D721Med (cell line): Measurements from ENCODE around the gene TYK2.

Experiments
- DNase-seq: peaks from one replicate; pipeline ENCODE4 v3.0.0; 2011; ENCODE audit warnings: low spot score; ENCODE audit not compliant: insufficient read length
- FAIRE-seq: peaks from 2 replicates; lab custom pipeline; 2011; peaks lifted over from hg19 to GRCh38; lab: Jason Lieb, UNC
- TF ChIP-seq, protein P1 (sequence below): IDR thresholded peaks from 2 replicates; pipeline ENCODE4 v1.5.1; 2012; ENCODE audit warnings: mild to moderate bottlenecking, control low read depth; ENCODE audit not compliant: insufficient read depth; ENCODE audit errors: missing control alignments

The TYK2 gene

DNA sequence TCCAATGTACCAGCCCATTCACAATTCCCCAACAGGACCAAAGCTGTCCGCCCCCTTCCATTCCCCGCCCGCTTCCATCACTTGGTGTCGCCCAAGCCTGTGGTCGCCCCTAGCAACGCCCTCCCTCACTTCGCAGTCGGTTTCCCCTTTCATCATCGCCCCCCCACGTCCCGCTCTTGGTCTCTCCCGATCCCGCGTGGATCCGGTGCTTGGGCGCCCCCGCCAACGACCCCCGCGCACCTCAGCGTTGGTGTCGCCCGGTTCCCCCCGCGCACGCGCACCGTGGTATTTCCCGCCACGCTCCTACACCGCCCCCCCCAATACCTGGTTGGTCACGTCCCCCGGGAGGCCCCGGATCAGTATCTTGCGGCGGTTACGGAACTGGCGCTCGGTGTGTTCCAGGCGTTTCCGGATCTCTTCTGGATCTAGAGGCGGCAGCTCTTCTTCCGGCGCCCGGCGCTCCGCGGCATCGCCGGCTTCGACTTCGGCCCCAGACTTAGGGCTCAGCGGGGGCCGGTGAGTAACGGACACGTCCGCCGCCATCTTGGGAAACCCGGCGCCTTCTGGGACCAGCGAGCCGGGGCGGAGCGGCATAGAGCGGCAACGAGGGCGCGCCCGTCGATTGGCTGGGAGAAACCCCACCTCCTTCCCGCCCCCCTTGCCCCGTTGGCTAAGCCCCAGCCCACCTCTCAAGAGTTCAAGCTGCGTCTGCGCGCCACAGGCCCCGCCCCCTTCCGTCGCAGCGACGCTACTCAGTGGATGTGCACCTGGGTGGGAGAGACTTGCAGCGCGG, 47.2 kb downstream of the TYK2 start, which contains the start of gene RAVER1:
Gene RAVER1 (minus strand): TSS at position 565 of the 793 bp plus-strand sequence. CDS start 22 bp downstream, at position 543.
- TF ChIP-seq, protein P1, sequence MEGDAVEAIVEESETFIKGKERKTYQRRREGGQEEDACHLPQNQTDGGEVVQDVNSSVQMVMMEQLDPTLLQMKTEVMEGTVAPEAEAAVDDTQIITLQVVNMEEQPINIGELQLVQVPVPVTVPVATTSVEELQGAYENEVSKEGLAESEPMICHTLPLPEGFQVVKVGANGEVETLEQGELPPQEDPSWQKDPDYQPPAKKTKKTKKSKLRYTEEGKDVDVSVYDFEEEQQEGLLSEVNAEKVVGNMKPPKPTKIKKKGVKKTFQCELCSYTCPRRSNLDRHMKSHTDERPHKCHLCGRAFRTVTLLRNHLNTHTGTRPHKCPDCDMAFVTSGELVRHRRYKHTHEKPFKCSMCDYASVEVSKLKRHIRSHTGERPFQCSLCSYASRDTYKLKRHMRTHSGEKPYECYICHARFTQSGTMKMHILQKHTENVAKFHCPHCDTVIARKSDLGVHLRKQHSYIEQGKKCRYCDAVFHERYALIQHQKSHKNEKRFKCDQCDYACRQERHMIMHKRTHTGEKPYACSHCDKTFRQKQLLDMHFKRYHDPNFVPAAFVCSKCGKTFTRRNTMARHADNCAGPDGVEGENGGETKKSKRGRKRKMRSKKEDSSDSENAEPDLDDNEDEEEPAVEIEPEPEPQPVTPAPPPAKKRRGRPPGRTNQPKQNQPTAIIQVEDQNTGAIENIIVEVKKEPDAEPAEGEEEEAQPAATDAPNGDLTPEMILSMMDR, result no peak
- DNase-seq (peak; percentile 95), FAIRE-seq (no peak)

DNA sequence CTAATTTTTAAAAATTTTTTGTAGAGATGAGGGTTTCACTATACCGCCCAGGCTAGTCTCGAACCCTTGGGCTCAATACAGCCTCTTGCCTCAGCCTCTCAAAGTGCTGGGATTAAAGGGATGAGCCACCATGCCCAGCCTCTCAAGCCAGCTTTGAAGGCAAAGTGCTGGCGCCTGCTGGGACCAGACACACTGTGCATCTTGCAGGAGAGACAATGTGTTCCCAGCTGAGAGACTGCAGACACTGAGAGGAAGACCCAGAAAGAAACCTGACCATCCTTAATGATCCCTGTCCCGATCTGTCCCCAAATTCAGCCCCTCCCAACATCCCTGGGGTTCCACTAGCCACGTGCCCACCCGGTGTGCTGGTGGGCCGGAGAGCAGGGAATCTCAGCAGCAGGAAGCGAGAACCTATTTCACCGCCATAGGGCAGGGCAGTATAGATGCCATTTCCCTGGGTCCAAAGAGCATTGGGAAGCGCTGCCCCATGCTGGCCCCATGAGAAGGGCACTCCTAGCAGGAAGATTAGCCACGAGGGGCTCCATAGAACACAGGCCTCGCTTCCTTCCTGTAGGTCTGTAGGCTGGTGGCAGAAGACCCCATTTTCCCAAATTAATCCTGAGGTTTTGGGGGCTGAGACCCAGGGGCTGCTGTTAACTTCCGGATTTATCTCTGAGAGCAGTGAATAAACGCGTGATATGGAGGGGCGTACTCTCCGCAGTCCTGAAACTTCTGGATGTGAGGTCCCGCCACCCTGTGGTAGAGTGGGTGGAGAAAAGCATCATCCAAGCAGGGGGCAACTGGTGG, 48.0 kb downstream of the TYK2 start:
- TF ChIP-seq, protein P1, result no peak
- FAIRE-seq (no peak), DNase-seq (no peak)

DNA sequence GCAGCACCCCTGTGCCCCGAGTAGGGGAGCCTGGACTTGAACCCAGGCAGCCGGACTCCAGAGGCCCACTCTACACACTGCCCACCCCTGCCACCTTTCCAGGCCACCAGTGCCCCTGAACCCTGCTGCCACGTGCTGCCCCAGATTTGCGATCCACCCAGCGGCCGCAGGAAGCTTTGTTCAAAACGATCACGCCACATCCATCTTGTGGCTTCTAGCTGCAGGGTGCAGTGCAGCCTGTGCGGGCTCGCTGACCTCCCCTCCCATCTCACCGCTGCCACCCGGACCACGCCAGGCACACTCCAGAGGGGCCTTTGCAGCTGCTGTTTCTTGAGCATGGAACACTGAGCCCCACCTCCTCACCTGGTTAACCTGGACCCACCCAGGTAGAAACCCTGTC, 50.8 kb downstream of the TYK2 start:
- FAIRE-seq (no peak), DNase-seq (no peak)
- TF ChIP-seq, protein P1, result no peak

DNA sequence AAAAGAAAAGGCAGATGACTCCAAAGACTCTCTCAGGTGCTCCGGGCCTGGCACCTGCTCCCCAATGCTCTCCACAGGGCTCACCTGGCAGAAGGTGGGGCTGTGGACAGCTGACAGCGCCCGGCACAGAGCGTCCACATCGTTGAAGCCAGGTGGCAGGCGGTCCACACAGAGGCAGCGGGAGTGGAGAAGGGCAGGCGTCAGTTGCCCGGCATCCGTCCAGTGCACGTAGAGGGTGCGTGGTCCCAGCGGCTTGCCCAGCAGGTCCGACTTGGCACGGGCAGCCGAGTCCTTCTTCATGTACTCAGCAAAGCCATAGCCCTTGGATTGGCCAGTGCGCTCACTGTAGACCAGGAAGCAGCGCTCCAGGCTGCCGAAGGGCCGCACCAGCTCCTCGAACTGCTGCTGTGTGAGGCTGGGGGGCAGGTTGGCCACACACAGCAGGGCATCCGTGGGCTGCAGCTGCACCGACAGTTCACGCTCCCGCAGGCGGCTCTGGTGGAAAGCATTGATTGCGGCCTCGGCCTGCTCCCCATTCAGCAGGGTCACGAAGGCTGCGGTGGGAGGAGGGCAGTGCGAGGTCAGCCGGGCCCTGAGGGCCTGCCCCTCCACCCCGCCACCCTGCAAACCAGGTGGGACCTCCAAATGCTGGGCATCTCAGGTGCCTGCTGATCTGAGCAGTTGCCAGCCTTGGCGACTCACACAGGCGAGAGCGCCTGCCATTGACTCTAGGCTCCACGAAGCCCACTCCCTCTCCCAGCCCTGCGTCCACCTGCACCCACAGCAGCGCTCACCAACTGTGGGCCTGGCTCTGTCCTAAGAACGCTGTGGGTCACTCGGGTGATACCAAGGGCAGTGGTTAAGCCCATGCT, 51.6 kb downstream of the TYK2 start:
- DNase-seq (no peak), FAIRE-seq (no peak)
- TF ChIP-seq, protein P1, result no peak

DNA sequence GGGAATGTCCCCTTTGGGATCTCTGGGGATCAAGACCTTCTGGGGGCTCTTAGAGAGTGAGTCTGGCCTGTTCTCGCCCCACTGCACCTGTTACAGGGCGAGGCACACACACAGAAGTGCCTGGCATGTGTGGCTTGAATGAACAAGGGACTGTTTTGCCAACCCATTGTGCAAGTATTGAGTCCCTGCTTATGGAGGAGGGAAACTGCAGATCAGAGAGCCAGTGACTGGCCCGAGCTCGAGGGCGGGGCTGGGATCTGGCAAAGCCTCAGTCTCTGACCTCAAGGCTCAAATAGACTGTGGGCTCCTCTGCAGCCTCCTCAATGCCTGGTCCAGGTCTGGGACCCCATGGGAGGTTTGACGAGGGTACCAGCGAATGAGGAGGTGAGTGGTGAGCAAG, 52.6 kb downstream of the TYK2 start:
- no peak for FAIRE-seq
- TF ChIP-seq, protein P1, result no peak
- no peak for DNase-seq

DNA sequence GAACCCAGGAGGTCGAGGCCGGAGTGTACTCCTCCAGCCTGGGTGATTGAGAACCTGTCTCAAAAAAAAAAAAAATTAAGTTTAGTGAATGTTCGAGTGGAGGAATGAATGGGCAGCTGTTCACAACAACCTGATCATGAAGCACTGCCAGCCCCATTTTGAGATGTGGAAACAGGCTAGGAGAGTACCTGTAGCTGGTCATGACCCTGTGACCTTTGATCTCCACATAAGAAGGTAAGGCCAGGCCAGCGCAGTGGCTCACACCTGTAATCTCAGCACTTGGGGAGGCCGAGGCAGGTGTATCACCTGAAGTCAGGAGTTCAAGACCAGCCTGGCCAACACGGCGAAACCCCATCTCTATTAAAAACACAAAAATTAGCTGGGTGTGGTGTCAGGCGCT, 54.6 kb downstream of the TYK2 start:
- FAIRE-seq (no peak), DNase-seq (no peak)
- TF ChIP-seq, protein P1, result no peak
